AG04449 (cell line): ENCODE measurements around the gene PAGE4.
A peak's percentile ranks its signal among the peaks of the same experiment; 100 is the strongest.

Source experiments
- CTCF ChIA-PET: fragments of 350-600 bp; formaldehyde crosslinking; extraction: SDS; loops from one replicate; lab custom pipeline; 2021; ENCODE audit warnings: antibody characterized with exemption; lab: Yijun Ruan, JAX
- POLR2A ChIA-PET: fragments of 400-600, 350-600 bp; formaldehyde crosslinking; extraction: SDS; loops from one replicate; lab custom pipeline; 2020; ENCODE audit warnings: antibody characterized with exemption, inconsistent platforms; lab: Yijun Ruan, JAX
- DNase-seq: peaks from one replicate; pipeline ENCODE4 v3.0.0-alpha.2; 2010; ENCODE audit warnings: low read depth, low spot score
- H3K4me3 ChIP-seq: 2 replicates; pipeline ENCODE4 v1.5.1; 2011; ENCODE audit warnings: low read depth, mild to moderate bottlenecking, control low read depth, low read length
- CTCF ChIP-seq: IDR thresholded peaks from one replicate; pipeline ENCODE4 v1.5.1; 2011; ENCODE audit warnings: mild to moderate bottlenecking, moderate library complexity, low read length, control low read depth, inconsistent platforms; ENCODE audit not compliant: insufficient read depth; ENCODE audit errors: missing control alignments

Gene PAGE4

GRCh38 chrX:49877397-49878101 lies 48.4 kb downstream of the PAGE4 start:
- CTCF ChIA-PET = interaction anchor here (0.7 to 1.3 kb wide), 3 partner anchors 10 to 44 kb away, joined by 3 to 4 read pairs (median 3); no protein-coding TSS in a partner anchor
- no peak for TF ChIP-seq CTCF
- POLR2A ChIA-PET = no interaction called here
- no peak overlapping the region for H3K4me3 ChIP-seq
- no peak for DNase-seq

- no peak for TF ChIP-seq CTCF
- DNase-seq = no peak
- ChIA-PET POLR2A (interaction anchor here (1.0 kb wide), 1 partner anchor 44 kb away, joined by 5 read pairs; the partner anchor contains the start of gene CLCN5), CTCF (interaction anchor here (1.0 to 1.6 kb wide), 3 partner anchors 10 to 38 kb away, joined by 3 to 7 read pairs (median 4); no protein-coding TSS in a partner anchor)
- H3K4me3 ChIP-seq = peak overlapping the region; percentile 64
These were observed 49.2 kb downstream of the PAGE4 start for GRCh38 chrX:49878128-49878833.

- peak; percentile 45 for DNase-seq
- POLR2A ChIA-PET = interaction anchor here (1.0 kb wide), 1 partner anchor 43 kb away, joined by 5 read pairs; the partner anchor contains the start of gene CLCN5
- peak; percentile 52 for TF ChIP-seq CTCF
- H3K4me3 ChIP-seq = peak within 1 kb of the TSS; percentile 64
- CTCF ChIA-PET = interaction anchor here (1.0 to 1.6 kb wide), 4 partner anchors 9 to 40 kb away, joined by 3 to 7 read pairs (median 4); no protein-coding TSS in a partner anchor
These were observed 49.9 kb downstream of the PAGE4 start, which contains the start of gene USP27X for GRCh38 chrX:49878834-49879655. Gene USP27X, plus strand, starts transcription at chrX:49879484. Its CDS starts 824 bp downstream, at chrX:49880308.

- no peak for DNase-seq
- POLR2A ChIA-PET = no interaction called here
- TF ChIP-seq CTCF = no peak
- peak overlapping the region; percentile 64 for H3K4me3 ChIP-seq
- CTCF ChIA-PET = interaction anchor here (0.6 to 1.6 kb wide), 3 partner anchors 37 to 41 kb away, joined by 3 to 7 read pairs (median 4); no protein-coding TSS in a partner anchor
These were observed 50.7 kb downstream of the PAGE4 start for GRCh38 chrX:49879656-49880277.

GRCh38 chrX:49880668-49881067 lies 51.6 kb downstream of the PAGE4 start:
- CTCF ChIA-PET = interaction anchor here (1.1 kb wide), 1 partner anchor 324 kb away, joined by 3 read pairs; the partner anchor contains the start of gene CCNB3
- no peak for TF ChIP-seq CTCF
- H3K4me3 ChIP-seq = no peak overlapping the region; the same call in 1 of the 2 replicates
- DNase-seq = no peak
- POLR2A ChIA-PET = no interaction called here
